Esophagus squamous epithelium (tissue), 5 donors: ENCODE results near the gene POLL. TPM values are rescaled to one million over a fixed set of nuclear protein-coding genes. Genes with fewer than 3 reads are reported as not detected.
A peak's percentile ranks its signal among the peaks of the same experiment; 100 is the strongest.

Source experiments
- DNase-seq: peaks from one replicate; lab custom pipeline; 2025; lab: John Stamatoyannopoulos, UW
- H3K27ac ChIP-seq, 4 donors: fragments of 200-600 bp; sonication (generic); one replicate each; pipeline ENCODE4 v1.5.1; 2016 to 2019; ENCODE audit warnings: mild to moderate bottlenecking in 1 of 4
- H3K27me3 ChIP-seq, 4 donors: fragments of 200-600 bp; sonication (generic); 1 replicate in 3 of 4; 2 replicates in 1 of 4; pipeline versions ENCODE4 v1.5.1 to v1.6.0; 2017 to 2021; ENCODE audit warnings: antibody characterized with exemption in 1 of 4
- H3K36me3 ChIP-seq, 3 donors: fragments of 200-600 bp; sonication (generic); one replicate each; pipeline ENCODE4 v1.5.1; 2016 to 2019
- H3K4me1 ChIP-seq, 3 donors: fragments of 200-600 bp; sonication (generic); one replicate each; pipeline ENCODE4 v1.5.1; 2017 to 2019
- H3K4me3 ChIP-seq, 4 donors: fragments of 200-600 bp; sonication (generic); 1 replicate in 3 of 4; 2 replicates in 1 of 4; pipeline ENCODE4 v1.5.1; 2016 to 2019; ENCODE audit warnings: mild to moderate bottlenecking in 2 of 4, moderate library complexity in 1 of 4
- H3K9me3 ChIP-seq, 3 donors: fragments of 200-600 bp; sonication (generic); one replicate each; pipeline ENCODE4 v1.5.1; 2016 to 2019
- CTCF ChIP-seq, 6 experiments: fragments of 450-650 bp in 4 of 6; fragments of 200-600 bp in 2 of 6; sonication (generic) in 2 of 6; IDR thresholded peaks; one replicate each; pipeline ENCODE4 v1.5.1; 2016 to 2019; ENCODE audit warnings: antibody characterized with exemption in 6 of 6, mild to moderate bottlenecking in 4 of 6, moderate library complexity in 4 of 6
- POLR2A ChIP-seq, 4 donors: fragments of 450-650 bp; IDR thresholded peaks; one replicate each; pipeline ENCODE4 v1.6.1; 2017; ENCODE audit warnings: antibody characterized with exemption in 4 of 4, mild to moderate bottlenecking in 4 of 4, moderate library complexity in 3 of 4
- WGBS, 2 donors: methylation state at CpG; one replicate each; pipeline ENCODE4 v1.1.5; 2018; 5-methylcytosine and 5-hydroxymethylcytosine counted together
- intact Hi-C: fragments of 100-400 bp; cut with DNase I; formaldehyde crosslinking; loops from one replicate; pipeline ENCODE4 v1.15.0; 2022
- total RNA-seq, 4 donors: library from RNA; depleted of rRNA; stranded (reverse); fragments of >200 nt; gene quantifications; one replicate each; pipeline ENCODE4 v1.1.0, GENCODE V29; 2016
- donor health status: DM: yes; HTN: yes; CAD: no.

POLL gene
- total RNA-seq, 4 donors from 2014 or later: 10.5 to 23.7 (median 15.0) TPM

DNA sequence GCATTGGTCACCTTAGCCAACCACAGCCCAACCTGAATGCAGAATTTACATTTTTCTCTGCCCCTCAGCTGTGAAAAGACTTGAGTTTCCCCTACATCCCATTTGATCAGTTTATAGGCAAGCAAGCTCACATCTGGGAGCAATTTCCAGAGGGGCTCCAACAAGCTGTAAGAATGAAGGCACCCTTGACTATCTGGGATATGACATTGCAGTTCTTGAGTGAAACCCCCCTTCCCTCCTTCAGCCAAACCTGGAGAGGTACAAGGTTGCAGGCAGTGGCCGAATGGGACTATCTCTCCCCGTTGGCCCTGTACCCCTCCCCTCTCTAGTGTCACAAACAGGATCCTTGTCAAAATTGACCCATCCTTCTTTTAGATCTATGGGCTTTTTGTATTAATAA is 30.5 kb downstream of the POLL start:
- no peak for DNase-seq
- 67 to 97% methylated on average over 2 of the region's 2 CpGs for WGBS, 2 donors
- peaks cover 0 to 34% (median 0%) of the 10 kb centered on the region in 3 donors for H3K36me3 ChIP-seq
- H3K4me3 ChIP-seq: no peak overlapping the region
- peaks cover 0 to 21% (median 0%) of the 10 kb centered on the region in 4 donors for H3K27me3 ChIP-seq
- no peaks in the 10 kb centered on the region for H3K9me3 ChIP-seq
- no peak overlapping the region for H3K27ac ChIP-seq
- peaks cover 0 to 11% (median 4%) of the 10 kb centered on the region in 3 donors for H3K4me1 ChIP-seq
- TF ChIP-seq POLR2A (IDR thresholded peaks at IDR 0.05) (no peak), CTCF (IDR thresholded peaks at IDR 0.05) (no peak)
- intact Hi-C loops: no loop called here

DNA sequence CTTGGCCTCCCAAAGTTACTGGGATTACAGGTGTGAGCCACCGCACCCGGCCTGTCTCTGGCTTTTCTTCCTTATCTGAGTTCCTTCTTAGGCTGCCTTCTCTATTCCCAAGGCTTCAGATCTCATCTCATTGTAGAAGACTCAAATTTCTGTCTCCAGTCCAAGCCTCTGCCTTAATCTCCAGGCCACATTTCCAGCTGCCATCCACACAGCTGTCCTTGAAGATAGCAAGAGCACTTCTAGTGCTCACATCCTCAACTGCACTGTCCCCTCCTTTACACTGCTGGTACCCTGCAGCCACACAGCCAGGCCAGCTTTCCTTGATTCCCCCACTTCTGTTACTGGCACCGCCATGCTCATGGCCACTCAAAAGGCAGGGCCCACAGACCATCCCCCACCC is 35.6 kb downstream of the POLL start:
- DNase-seq: no peak

GRCh38 chr10:101550965-101551364 is 37.1 kb downstream of the POLL start:
- Histone ChIP-seq H3K27me3 (no peaks in the 10 kb centered on the region), H3K4me3 (no peak overlapping the region), H3K9me3 (no peaks in the 10 kb centered on the region), H3K4me1 (no peaks in the 10 kb centered on the region), H3K27ac (no peak overlapping the region), H3K36me3 (peaks cover 0 to 61% (median 0%) of the 10 kb centered on the region in 3 donors)
- intact Hi-C loops: no loop called here
- WGBS, 2 donors: 76 to 100% methylated on average over 1 to 2 of the region's 2 CpGs
- TF ChIP-seq CTCF (IDR thresholded peaks at IDR 0.05): no peak
- no peak for TF ChIP-seq POLR2A (IDR thresholded peaks at IDR 0.05)
- no peak for DNase-seq

More for the DNA sequence above, 35.6 kb downstream of the POLL start:
- intact Hi-C loops: no loop called here
- Histone ChIP-seq H3K27ac (no peak overlapping the region), H3K27me3 (no peaks in the 10 kb centered on the region), H3K4me3 (no peak overlapping the region), H3K4me1 (no peaks in the 10 kb centered on the region), H3K9me3 (no peaks in the 10 kb centered on the region), H3K36me3 (peaks cover 0 to 59% (median 0%) of the 10 kb centered on the region in 3 donors)
- WGBS, 2 donors: 97 to 100% methylated on average over 3 of the region's 3 CpGs
- TF ChIP-seq CTCF (IDR thresholded peaks at IDR 0.05): no peak
- TF ChIP-seq POLR2A (IDR thresholded peaks at IDR 0.05): no peak

DNA sequence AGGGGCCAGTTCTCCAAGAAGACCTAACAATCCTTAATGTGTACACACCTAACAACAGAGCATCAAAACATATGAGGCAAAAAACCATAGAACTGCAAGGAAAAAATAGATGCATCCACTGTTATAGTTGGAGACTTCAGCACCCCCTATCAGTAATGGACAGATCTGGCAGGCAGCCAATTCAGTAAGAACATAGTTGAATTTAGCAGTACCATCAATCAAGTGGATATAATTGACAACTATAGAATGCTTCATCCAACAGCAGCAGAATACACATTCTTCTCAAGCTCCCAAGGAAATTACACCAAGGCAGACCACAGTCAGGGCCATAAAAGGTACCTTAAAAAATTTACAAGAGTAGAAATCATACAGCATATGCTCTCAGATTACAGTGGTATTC is 42.2 kb downstream of the POLL start:
- TF ChIP-seq POLR2A (IDR thresholded peaks at IDR 0.05) (no peak), CTCF (IDR thresholded peaks at IDR 0.05) (no peak)
- H3K27ac ChIP-seq: no peak overlapping the region
- H3K36me3 ChIP-seq: peaks cover 0 to 35% (median 0%) of the 10 kb centered on the region in 3 donors
- no peak for DNase-seq
- H3K9me3 ChIP-seq: no peaks in the 10 kb centered on the region
- no peaks in the 10 kb centered on the region for H3K4me1 ChIP-seq
- no peaks in the 10 kb centered on the region for H3K27me3 ChIP-seq
- intact Hi-C loops: no loop called here
- no peak overlapping the region for H3K4me3 ChIP-seq

DNA sequence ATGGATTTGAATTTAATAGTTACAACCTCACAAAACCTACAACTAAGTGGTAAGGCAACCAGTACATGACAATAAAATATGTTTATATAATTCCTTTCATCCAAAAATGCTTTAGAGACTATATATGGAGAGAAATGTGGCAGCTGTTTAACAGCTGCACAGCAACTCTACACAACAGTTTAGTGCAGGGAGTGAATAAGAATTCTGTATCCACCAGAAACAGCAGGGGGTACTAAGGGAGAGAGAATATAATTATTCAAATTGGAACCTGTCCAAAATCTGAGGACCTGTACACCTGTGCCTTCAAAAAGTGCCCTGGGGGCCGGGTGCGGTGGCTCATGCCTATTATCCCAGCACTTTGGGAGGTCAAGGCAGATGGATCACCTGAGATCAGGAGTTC is 49.6 kb downstream of the POLL start:
- intact Hi-C loops: no loop called here

DNA sequence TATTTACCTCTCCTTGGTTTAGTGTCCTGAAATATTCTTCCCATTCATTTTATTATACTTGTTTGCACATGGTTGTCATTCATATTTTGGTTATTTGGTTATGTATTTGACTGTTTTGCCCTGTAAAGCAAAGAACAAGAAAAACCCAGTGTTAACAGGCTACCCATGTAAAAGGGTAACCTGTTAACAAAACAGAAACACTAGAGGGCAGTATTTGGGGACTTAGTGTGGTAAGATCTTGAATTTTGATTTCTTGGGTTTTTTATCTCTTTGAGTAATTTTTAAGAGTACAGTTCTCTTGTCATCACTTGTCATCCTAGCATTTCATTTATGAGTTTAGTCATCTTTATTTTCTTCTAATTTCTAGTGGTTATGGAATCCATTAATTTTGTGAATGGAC is 51.3 kb downstream of the POLL start:
- Histone ChIP-seq H3K4me1 (no peaks in the 10 kb centered on the region), H3K9me3 (no peaks in the 10 kb centered on the region), H3K27me3 (no peaks in the 10 kb centered on the region), H3K27ac (no peak overlapping the region), H3K4me3 (no peak overlapping the region), H3K36me3 (peaks cover 5 to 63% (median 6%) of the 10 kb centered on the region in 3 donors)
- DNase-seq: no peak
- intact Hi-C loops: no loop called here
- TF ChIP-seq CTCF (IDR thresholded peaks at IDR 0.05) (peak in 4 of 6 experiments; percentile 28 to 56 (median 32)), POLR2A (IDR thresholded peaks at IDR 0.05) (no peak)

More for the DNA sequence above, 49.6 kb downstream of the POLL start:
- H3K27ac ChIP-seq: no peak overlapping the region
- no peaks in the 10 kb centered on the region for H3K27me3 ChIP-seq
- H3K36me3 ChIP-seq: peaks cover under 1 to 55% (median 6%) of the 10 kb centered on the region in 3 donors
- no peak for DNase-seq
- no peaks in the 10 kb centered on the region for H3K4me1 ChIP-seq
- no peaks in the 10 kb centered on the region for H3K9me3 ChIP-seq
- TF ChIP-seq POLR2A (IDR thresholded peaks at IDR 0.05): no peak
- WGBS, 2 donors: 87 to 100% methylated on average over 2 of the region's 2 CpGs
- H3K4me3 ChIP-seq: no peak overlapping the region
